Lung (tissue), 12 donors: ENCODE data around the gene DBH. TPM values are rescaled to one million over a fixed set of nuclear protein-coding genes. Genes with fewer than 3 reads are reported as not detected.

Experiments used
- ATAC-seq: fragments of 200-7000 bp; cut with Tn5 transposase; one replicate; pipeline ENCODE4 v1.9.1; 2020; ENCODE audit warnings: moderate number of reproducible peaks; ENCODE audit not compliant: insufficient read depth, low FRiP score
- DNase-seq, 3 donors: peaks; one replicate each; pipeline ENCODE4 v3.0.0-alpha.2; 2013 to 2017
- H3K27ac ChIP-seq, 2 donors: one replicate each; pipeline ENCODE4 v1.5.1; 2013; ENCODE audit warnings: mild to moderate bottlenecking in 2 of 2, moderate library complexity in 2 of 2, control low read depth in 1 of 2, inconsistent platforms in 1 of 2, low read depth in 1 of 2, low read length in 1 of 2
- H3K27me3 ChIP-seq, 3 donors: one replicate each; pipeline ENCODE4 v1.5.1; 2013; ENCODE audit warnings: low read length in 2 of 3; ENCODE audit not compliant: control insufficient read depth in 3 of 3, insufficient read depth in 3 of 3
- H3K36me3 ChIP-seq, 4 donors: one replicate each; pipeline ENCODE4 v1.5.1; 2013; ENCODE audit warnings: low read length in 4 of 4, mild to moderate bottlenecking in 1 of 4, moderate library complexity in 1 of 4; ENCODE audit not compliant: control insufficient read depth in 4 of 4, insufficient read depth in 4 of 4
- H3K4me1 ChIP-seq, 5 donors: one replicate each; pipeline ENCODE4 v1.5.1; 2013; ENCODE audit warnings: low read length in 5 of 5, mild to moderate bottlenecking in 2 of 5, moderate library complexity in 1 of 5; ENCODE audit not compliant: control insufficient read depth in 5 of 5, insufficient read depth in 5 of 5
- H3K4me3 ChIP-seq: one replicate; pipeline ENCODE4 v1.5.1; 2013; ENCODE audit warnings: mild to moderate bottlenecking, control low read depth, moderate library complexity
- H3K9ac ChIP-seq, 2 donors: one replicate each; pipeline ENCODE4 v1.5.1; 2013; ENCODE audit warnings: low read length in 2 of 2, control low read depth in 1 of 2; ENCODE audit not compliant: insufficient read depth in 1 of 2
- H3K9me3 ChIP-seq, 4 donors: one replicate each; pipeline ENCODE4 v1.5.1; 2013; ENCODE audit warnings: low read length in 3 of 4, mild to moderate bottlenecking in 1 of 4, moderate library complexity in 1 of 4; ENCODE audit not compliant: control insufficient read depth in 4 of 4, insufficient read depth in 3 of 4
- WGBS, 2 donors: extraction: QIAGEN DNeasy Blood & Tissue Kit; methylation state at CpG; one replicate each; pipeline ENCODE4 v1.1.7; 2013; 5-methylcytosine and 5-hydroxymethylcytosine counted together
- polyA plus RNA-seq, 2 donors: library from polyadenylated mRNA; stranded (reverse); fragments of 200-250 nt; gene quantifications; one replicate each; pipeline ENCODE4 v1.2.1, GENCODE V29; 2013
- total RNA-seq, 2 donors: library from RNA; depleted of rRNA in 1 of 2; stranded (reverse); fragments of >200 nt in 1 of 2; gene quantifications; one replicate each; pipeline ENCODE4 v1.2.1, GENCODE V29; 2014 to 2021
- TF ChIP-seq, protein P1 (sequence below): IDR thresholded peaks from 2 replicates; pipeline ENCODE4 v1.5.1; 2012; ENCODE audit warnings: mild to moderate bottlenecking; ENCODE audit errors: control extremely low read depth, extremely low read depth
- donor health status: control.
- donor health status: control.
- donor health status: Bipolar disorder and iron deficiency.
- donor health status: healthy.
- donor health status: DM: yes; HTN: yes; CAD: no.

DBH gene
- total and polyA plus RNA-seq, 4 donors: 0.06 to 0.48 (median 0.08) TPM

- peaks cover 0 to 7% (median 0%) of the 10 kb centered on the region in 3 donors for H3K27me3 ChIP-seq
- 80 to 90% methylated on average over 7 of the region's 7 CpGs for WGBS, 2 donors
- peaks cover 0 to 16% (median 5%) of the 10 kb centered on the region in 4 donors for H3K9me3 ChIP-seq
Observed at GRCh38 chr9:133598978-133599377, 37.2 kb upstream of the DBH start.

GRCh38 chr9:133599470-133600173 lies 36.5 kb upstream of the DBH start:
- H3K4me1 ChIP-seq: peaks cover 0 to 27% (median 0%) of the 10 kb centered on the region in 5 donors
- 96 to 98% methylated on average over 6 of the region's 6 CpGs for WGBS, 2 donors
- H3K9ac ChIP-seq: no peak overlapping the region
- no peak overlapping the region for H3K4me3 ChIP-seq
- H3K27me3 ChIP-seq: peaks cover 0 to 7% (median 0%) of the 10 kb centered on the region in 3 donors
- TF ChIP-seq, protein P1, sequence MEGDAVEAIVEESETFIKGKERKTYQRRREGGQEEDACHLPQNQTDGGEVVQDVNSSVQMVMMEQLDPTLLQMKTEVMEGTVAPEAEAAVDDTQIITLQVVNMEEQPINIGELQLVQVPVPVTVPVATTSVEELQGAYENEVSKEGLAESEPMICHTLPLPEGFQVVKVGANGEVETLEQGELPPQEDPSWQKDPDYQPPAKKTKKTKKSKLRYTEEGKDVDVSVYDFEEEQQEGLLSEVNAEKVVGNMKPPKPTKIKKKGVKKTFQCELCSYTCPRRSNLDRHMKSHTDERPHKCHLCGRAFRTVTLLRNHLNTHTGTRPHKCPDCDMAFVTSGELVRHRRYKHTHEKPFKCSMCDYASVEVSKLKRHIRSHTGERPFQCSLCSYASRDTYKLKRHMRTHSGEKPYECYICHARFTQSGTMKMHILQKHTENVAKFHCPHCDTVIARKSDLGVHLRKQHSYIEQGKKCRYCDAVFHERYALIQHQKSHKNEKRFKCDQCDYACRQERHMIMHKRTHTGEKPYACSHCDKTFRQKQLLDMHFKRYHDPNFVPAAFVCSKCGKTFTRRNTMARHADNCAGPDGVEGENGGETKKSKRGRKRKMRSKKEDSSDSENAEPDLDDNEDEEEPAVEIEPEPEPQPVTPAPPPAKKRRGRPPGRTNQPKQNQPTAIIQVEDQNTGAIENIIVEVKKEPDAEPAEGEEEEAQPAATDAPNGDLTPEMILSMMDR: no peak
- no peak overlapping the region for H3K27ac ChIP-seq
- no peaks in the 10 kb centered on the region for H3K36me3 ChIP-seq
- DNase-seq: no peak
- H3K9me3 ChIP-seq: peaks cover 0 to 16% (median 5%) of the 10 kb centered on the region in 4 donors
- ATAC-seq: no peak

More at GRCh38 chr9:133598978-133599377, 37.2 kb upstream of the DBH start:
- ATAC-seq (no peak), DNase-seq (no peak)
- no peak overlapping the region for H3K4me3 ChIP-seq
- no peaks in the 10 kb centered on the region for H3K36me3 ChIP-seq
- peaks cover 0 to 27% (median 0%) of the 10 kb centered on the region in 5 donors for H3K4me1 ChIP-seq
- no peak overlapping the region for H3K9ac ChIP-seq
- TF ChIP-seq, protein P1: no peak
- H3K27ac ChIP-seq: no peak overlapping the region

GRCh38 chr9:133600739-133601138 lies 35.4 kb upstream of the DBH start:
- DNase-seq (peak; percentile 61 to 84 (median 77)), ATAC-seq (no peak)
- TF ChIP-seq, protein P1: no peak
- 65 to 69% methylated on average over 7 of the region's 7 CpGs for WGBS, 2 donors
- Histone ChIP-seq H3K27ac (no peak overlapping the region), H3K27me3 (peaks cover 0 to 9% (median 0%) of the 10 kb centered on the region in 3 donors), H3K9me3 (peaks cover 0 to 16% (median 5%) of the 10 kb centered on the region in 4 donors), H3K4me1 (peaks cover 0 to 32% (median 0%) of the 10 kb centered on the region in 5 donors), H3K36me3 (no peaks in the 10 kb centered on the region), H3K4me3 (no peak overlapping the region), H3K9ac (no peak overlapping the region)
